Liver (tissue), 3 donors: Measurements from ENCODE around the gene TVP23C.
"Not testable (repeated sequence)": the region's sequence is repeated elsewhere in the genome, so short reads cannot be mapped to it uniquely, and the experiment has no call there.

Experiments used
- GABPA ChIP-seq, 2 donors: IDR thresholded peaks in 1 of 2; conservative IDR thresholded peaks in 1 of 2; 2 replicates each; pipeline ENCODE4 v1.6.1; 2016; ENCODE audit warnings: antibody characterized with exemption in 2 of 2, mild to moderate bottlenecking in 1 of 2, moderate library complexity in 1 of 2
- JUND ChIP-seq, 2 donors: IDR thresholded peaks; 2 replicates each; pipeline ENCODE4 v1.6.1; 2016; ENCODE audit warnings: antibody characterized with exemption in 2 of 2
- NR2F2 ChIP-seq: IDR thresholded peaks from 2 replicates; pipeline ENCODE4 v1.6.1; 2016; ENCODE audit warnings: antibody characterized with exemption
- RAD21 ChIP-seq, 2 donors: IDR thresholded peaks; 2 replicates each; pipeline ENCODE4 v1.6.1; 2016; ENCODE audit warnings: antibody characterized with exemption in 2 of 2, mild to moderate bottlenecking in 2 of 2
- RXRA ChIP-seq, 2 donors: IDR thresholded peaks; 2 replicates each; pipeline ENCODE4 v1.6.1; 2017 to 2018; ENCODE audit warnings: antibody characterized with exemption in 2 of 2, mild to moderate bottlenecking in 1 of 2
- SP1 ChIP-seq: IDR thresholded peaks from 2 replicates; pipeline ENCODE4 v1.6.1; 2018; ENCODE audit warnings: antibody characterized with exemption, mild to moderate bottlenecking
- TAF1 ChIP-seq: conservative IDR thresholded peaks from 2 replicates; pipeline ENCODE4 v1.6.1; 2016; ENCODE audit warnings: antibody characterized with exemption, mild to moderate bottlenecking
- YY1 ChIP-seq: IDR thresholded peaks from 2 replicates; pipeline ENCODE4 v1.6.1; 2016; ENCODE audit warnings: antibody characterized with exemption, mild to moderate bottlenecking
- TF ChIP-seq, protein P1 (sequence below): IDR thresholded peaks from 2 replicates; pipeline ENCODE4 v1.6.1; 2016; ENCODE audit warnings: antibody characterized with exemption
- TF ChIP-seq, protein P2 (sequence below): fragments of 150-350 bp; IDR thresholded peaks from 2 replicates; pipeline ENCODE4 v1.5.1; 2017; ENCODE audit warnings: improper control_type of control experiment, low read depth, low read length; ENCODE audit not compliant: missing input control
- TF ChIP-seq, protein P3 (sequence below): IDR thresholded peaks from 2 replicates; pipeline ENCODE4 v1.6.1; 2016; ENCODE audit warnings: antibody characterized with exemption, mild to moderate bottlenecking
- TF ChIP-seq, protein P4 (sequence below): IDR thresholded peaks from 2 replicates; pipeline ENCODE4 v1.6.1; 2016; ENCODE audit warnings: antibody characterized with exemption
- TF ChIP-seq, protein P5 (sequence below): IDR thresholded peaks from 2 replicates; pipeline ENCODE4 v1.6.1; 2016; ENCODE audit warnings: antibody characterized with exemption
- donor health status: healthy.
- donor health status: healthy.

DNA sequence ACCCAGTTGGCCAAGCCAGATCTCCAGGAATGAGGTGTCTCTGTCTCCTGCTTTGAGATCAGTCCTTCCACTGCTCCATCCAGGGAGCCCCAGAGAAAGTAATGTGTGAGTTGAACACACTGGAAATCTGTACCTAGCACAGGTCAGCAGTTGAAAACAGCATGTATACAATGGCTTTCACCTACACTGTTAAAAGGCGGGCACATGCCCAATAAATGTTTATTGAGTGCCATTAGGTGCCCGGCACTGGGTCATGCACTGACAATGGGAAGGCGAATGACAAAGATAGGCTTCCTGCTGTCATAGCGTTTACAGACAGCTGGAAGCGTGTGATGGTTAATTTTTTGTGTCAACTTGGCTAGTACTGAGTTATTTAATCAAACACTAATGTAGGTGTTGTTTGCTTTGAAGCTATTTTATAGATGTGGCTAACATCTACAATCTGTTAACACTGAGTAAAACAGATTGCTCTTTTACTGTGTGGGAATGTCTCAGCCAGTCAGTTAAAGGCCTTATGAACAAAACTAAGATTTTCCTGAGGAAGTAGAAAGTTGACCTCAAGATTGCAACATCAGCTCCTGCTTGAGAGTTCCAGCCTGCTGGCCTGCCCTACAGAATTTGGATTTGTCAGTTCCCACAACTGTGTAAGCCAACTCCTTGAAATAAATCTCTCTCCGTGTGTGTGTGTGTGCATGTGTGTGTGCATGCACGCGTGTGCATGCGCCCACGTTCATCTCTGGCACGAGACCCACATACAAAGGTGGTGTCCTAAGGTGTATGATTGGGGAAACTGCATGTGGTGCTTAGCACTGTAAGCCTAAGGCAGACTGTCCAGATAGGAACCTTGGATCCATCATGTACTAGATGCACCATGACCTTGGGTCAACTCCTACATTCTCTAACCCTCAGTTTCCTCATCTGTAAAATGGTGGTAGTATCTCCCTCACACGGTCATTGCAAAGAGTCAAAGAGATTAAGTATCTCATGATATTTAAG is 38.0 kb downstream of the TVP23C start:
- TF ChIP-seq, protein P1, sequence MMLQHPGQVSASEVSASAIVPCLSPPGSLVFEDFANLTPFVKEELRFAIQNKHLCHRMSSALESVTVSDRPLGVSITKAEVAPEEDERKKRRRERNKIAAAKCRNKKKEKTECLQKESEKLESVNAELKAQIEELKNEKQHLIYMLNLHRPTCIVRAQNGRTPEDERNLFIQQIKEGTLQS, result not testable (repeated sequence)
- TF ChIP-seq, protein P2, sequence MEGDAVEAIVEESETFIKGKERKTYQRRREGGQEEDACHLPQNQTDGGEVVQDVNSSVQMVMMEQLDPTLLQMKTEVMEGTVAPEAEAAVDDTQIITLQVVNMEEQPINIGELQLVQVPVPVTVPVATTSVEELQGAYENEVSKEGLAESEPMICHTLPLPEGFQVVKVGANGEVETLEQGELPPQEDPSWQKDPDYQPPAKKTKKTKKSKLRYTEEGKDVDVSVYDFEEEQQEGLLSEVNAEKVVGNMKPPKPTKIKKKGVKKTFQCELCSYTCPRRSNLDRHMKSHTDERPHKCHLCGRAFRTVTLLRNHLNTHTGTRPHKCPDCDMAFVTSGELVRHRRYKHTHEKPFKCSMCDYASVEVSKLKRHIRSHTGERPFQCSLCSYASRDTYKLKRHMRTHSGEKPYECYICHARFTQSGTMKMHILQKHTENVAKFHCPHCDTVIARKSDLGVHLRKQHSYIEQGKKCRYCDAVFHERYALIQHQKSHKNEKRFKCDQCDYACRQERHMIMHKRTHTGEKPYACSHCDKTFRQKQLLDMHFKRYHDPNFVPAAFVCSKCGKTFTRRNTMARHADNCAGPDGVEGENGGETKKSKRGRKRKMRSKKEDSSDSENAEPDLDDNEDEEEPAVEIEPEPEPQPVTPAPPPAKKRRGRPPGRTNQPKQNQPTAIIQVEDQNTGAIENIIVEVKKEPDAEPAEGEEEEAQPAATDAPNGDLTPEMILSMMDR, result not testable (repeated sequence)
- not testable (repeated sequence) for TF ChIP-seq RAD21 (IDR thresholded peaks at IDR 0.05); RXRA (IDR thresholded peaks at IDR 0.05); GABPA (IDR thresholded peaks at IDR 0.05 in 1 of 2, conservative IDR thresholded peaks at IDR 0.05 in 1 of 2); TAF1; JUND (IDR thresholded peaks at IDR 0.05); YY1; SP1; NR2F2
- TF ChIP-seq, protein P3, sequence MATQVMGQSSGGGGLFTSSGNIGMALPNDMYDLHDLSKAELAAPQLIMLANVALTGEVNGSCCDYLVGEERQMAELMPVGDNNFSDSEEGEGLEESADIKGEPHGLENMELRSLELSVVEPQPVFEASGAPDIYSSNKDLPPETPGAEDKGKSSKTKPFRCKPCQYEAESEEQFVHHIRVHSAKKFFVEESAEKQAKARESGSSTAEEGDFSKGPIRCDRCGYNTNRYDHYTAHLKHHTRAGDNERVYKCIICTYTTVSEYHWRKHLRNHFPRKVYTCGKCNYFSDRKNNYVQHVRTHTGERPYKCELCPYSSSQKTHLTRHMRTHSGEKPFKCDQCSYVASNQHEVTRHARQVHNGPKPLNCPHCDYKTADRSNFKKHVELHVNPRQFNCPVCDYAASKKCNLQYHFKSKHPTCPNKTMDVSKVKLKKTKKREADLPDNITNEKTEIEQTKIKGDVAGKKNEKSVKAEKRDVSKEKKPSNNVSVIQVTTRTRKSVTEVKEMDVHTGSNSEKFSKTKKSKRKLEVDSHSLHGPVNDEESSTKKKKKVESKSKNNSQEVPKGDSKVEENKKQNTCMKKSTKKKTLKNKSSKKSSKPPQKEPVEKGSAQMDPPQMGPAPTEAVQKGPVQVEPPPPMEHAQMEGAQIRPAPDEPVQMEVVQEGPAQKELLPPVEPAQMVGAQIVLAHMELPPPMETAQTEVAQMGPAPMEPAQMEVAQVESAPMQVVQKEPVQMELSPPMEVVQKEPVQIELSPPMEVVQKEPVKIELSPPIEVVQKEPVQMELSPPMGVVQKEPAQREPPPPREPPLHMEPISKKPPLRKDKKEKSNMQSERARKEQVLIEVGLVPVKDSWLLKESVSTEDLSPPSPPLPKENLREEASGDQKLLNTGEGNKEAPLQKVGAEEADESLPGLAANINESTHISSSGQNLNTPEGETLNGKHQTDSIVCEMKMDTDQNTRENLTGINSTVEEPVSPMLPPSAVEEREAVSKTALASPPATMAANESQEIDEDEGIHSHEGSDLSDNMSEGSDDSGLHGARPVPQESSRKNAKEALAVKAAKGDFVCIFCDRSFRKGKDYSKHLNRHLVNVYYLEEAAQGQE, result not testable (repeated sequence)
- TF ChIP-seq, protein P4, sequence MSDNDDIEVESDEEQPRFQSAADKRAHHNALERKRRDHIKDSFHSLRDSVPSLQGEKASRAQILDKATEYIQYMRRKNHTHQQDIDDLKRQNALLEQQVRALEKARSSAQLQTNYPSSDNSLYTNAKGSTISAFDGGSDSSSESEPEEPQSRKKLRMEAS, result not testable (repeated sequence)
- TF ChIP-seq, protein P5, sequence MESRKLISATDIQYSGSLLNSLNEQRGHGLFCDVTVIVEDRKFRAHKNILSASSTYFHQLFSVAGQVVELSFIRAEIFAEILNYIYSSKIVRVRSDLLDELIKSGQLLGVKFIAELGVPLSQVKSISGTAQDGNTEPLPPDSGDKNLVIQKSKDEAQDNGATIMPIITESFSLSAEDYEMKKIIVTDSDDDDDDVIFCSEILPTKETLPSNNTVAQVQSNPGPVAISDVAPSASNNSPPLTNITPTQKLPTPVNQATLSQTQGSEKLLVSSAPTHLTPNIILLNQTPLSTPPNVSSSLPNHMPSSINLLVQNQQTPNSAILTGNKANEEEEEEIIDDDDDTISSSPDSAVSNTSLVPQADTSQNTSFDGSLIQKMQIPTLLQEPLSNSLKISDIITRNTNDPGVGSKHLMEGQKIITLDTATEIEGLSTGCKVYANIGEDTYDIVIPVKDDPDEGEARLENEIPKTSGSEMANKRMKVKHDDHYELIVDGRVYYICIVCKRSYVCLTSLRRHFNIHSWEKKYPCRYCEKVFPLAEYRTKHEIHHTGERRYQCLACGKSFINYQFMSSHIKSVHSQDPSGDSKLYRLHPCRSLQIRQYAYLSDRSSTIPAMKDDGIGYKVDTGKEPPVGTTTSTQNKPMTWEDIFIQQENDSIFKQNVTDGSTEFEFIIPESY, result not testable (repeated sequence)
